RWPE2 (cell line): ENCODE measurements around the gene PPM1L.
"Not testable (repeated sequence)": the region's sequence is repeated elsewhere in the genome, so short reads cannot be mapped to it uniquely, and the experiment has no call there.

Experiments used
- ATAC-seq: fragments of 200-7000 bp; cut with Tn5 transposase; 3 replicates; pipeline ENCODE4 v1.9.1; 2021; ENCODE audit warnings: low read depth
- DNase-seq: peaks from one replicate; pipeline ENCODE4 v3.0.0-alpha.2; 2020; ENCODE audit warnings: low spot score
- H3K27ac ChIP-seq: fragments of 450-650 bp; 2 replicates; pipeline ENCODE4 v1.5.1; 2017; ENCODE audit warnings: mild to moderate bottlenecking; ENCODE audit not compliant: poor library complexity, severe bottlenecking
- H3K27me3 ChIP-seq: fragments of 250-450 bp; sonication (Bioruptor Pico); 2 replicates; pipeline ENCODE4 v1.5.1; 2021; ENCODE audit warnings: mild to moderate bottlenecking, moderate library complexity; ENCODE audit not compliant: insufficient read depth, poor library complexity, severe bottlenecking
- H3K36me3 ChIP-seq: fragments of 250-450 bp; sonication (Bioruptor Pico); 2 replicates; pipeline ENCODE4 v1.5.1; 2020; ENCODE audit warnings: low read depth, mild to moderate bottlenecking, moderate library complexity
- H3K4me1 ChIP-seq: fragments of 250-450 bp; sonication (Bioruptor Pico); 2 replicates; pipeline ENCODE4 v1.5.1; 2021; ENCODE audit warnings: mild to moderate bottlenecking, moderate library complexity; ENCODE audit not compliant: insufficient read depth, poor library complexity, severe bottlenecking
- H3K4me3 ChIP-seq: fragments of 250-450 bp; sonication (Bioruptor Pico); 2 replicates; pipeline ENCODE4 v1.5.1; 2021; ENCODE audit warnings: mild to moderate bottlenecking, moderate library complexity; ENCODE audit not compliant: severe bottlenecking
- H3K9me3 ChIP-seq: fragments of 250-450 bp; sonication (Bioruptor Pico); 2 replicates; pipeline ENCODE4 v1.5.1; 2021; ENCODE audit warnings: mild to moderate bottlenecking, moderate library complexity; ENCODE audit not compliant: severe bottlenecking
- CTCF ChIP-seq: fragments of 450-650 bp; IDR thresholded peaks from one replicate; pipeline ENCODE4 v1.5.1; 2017; ENCODE audit warnings: mild to moderate bottlenecking, moderate library complexity; ENCODE audit not compliant: poor library complexity, severe bottlenecking

Gene PPM1L

GRCh38 chr3:161026612-161027510 lies 270.8 kb downstream of the PPM1L start:
- no peaks in the 10 kb centered on the region for H3K27me3 ChIP-seq
- DNase-seq (no peak), ATAC-seq (no peak)
- no peak for TF ChIP-seq CTCF
- H3K36me3 ChIP-seq, result no peaks in the 10 kb centered on the region; the same call in 1 of the 2 replicates
- no peak overlapping the region for H3K27ac ChIP-seq
- no peaks in the 10 kb centered on the region for H3K4me1 ChIP-seq
- no peak overlapping the region for H3K4me3 ChIP-seq
- H3K9me3 ChIP-seq, result peaks cover 3% of the 10 kb centered on the region

GRCh38 chr3:161028555-161029153 lies 272.6 kb downstream of the PPM1L start:
- no peaks in the 10 kb centered on the region for H3K4me1 ChIP-seq
- ATAC-seq (no peak), DNase-seq (no peak)

GRCh38 chr3:161031134-161031533 lies 275.1 kb downstream of the PPM1L start:
- no peaks in the 10 kb centered on the region for H3K9me3 ChIP-seq
- no peak for TF ChIP-seq CTCF
- H3K27me3 ChIP-seq, result no peaks in the 10 kb centered on the region
- H3K4me3 ChIP-seq, result no peak overlapping the region
- DNase-seq (no peak), ATAC-seq (no peak)
- H3K27ac ChIP-seq, result no peak overlapping the region
- no peaks in the 10 kb centered on the region for H3K4me1 ChIP-seq
- H3K36me3 ChIP-seq, result no peaks in the 10 kb centered on the region; the same call in 1 of the 2 replicates

More at GRCh38 chr3:161028555-161029153, 272.6 kb downstream of the PPM1L start:
- Histone ChIP-seq H3K27me3 (no peaks in the 10 kb centered on the region), H3K4me3 (no peak overlapping the region), H3K36me3 (no peaks in the 10 kb centered on the region; the same call in 1 of the 2 replicates), H3K27ac (no peak overlapping the region), H3K9me3 (peaks cover under 1% of the 10 kb centered on the region)
- TF ChIP-seq CTCF, result no peak

GRCh38 chr3:161034913-161035550 lies 279.0 kb downstream of the PPM1L start:
- H3K4me3 ChIP-seq, DNase-seq, H3K4me1 ChIP-seq, H3K9me3 ChIP-seq, H3K27me3 ChIP-seq, H3K27ac ChIP-seq, ATAC-seq, H3K36me3 ChIP-seq: not testable (repeated sequence)

- Histone ChIP-seq H3K27me3 (no peaks in the 10 kb centered on the region), H3K36me3 (no peaks in the 10 kb centered on the region; the same call in 1 of the 2 replicates), H3K4me1 (no peaks in the 10 kb centered on the region), H3K27ac (no peak overlapping the region), H3K9me3 (no peaks in the 10 kb centered on the region), H3K4me3 (no peak overlapping the region)
- ATAC-seq (no peak), DNase-seq (no peak)
- no peak for TF ChIP-seq CTCF
Observed at GRCh38 chr3:161035711-161036110, 279.7 kb downstream of the PPM1L start.
